AG09319 (cell line): Measurements from ENCODE around the gene HSD17B11.
"Not testable (repeated sequence)": the region's sequence is repeated elsewhere in the genome, so short reads cannot be mapped to it uniquely, and the experiment has no call there.

Source experiments
- DNase-seq: peaks from one replicate; pipeline ENCODE4 v3.0.0-alpha.2; 2010; ENCODE audit warnings: low read depth; ENCODE audit errors: extremely low read depth
- TF ChIP-seq, protein P1 (sequence below): IDR thresholded peaks from 2 replicates; pipeline ENCODE4 v1.5.1; 2011; ENCODE audit warnings: low read depth, mild to moderate bottlenecking, inconsistent platforms, low read length, moderate library complexity

Gene HSD17B11

DNA sequence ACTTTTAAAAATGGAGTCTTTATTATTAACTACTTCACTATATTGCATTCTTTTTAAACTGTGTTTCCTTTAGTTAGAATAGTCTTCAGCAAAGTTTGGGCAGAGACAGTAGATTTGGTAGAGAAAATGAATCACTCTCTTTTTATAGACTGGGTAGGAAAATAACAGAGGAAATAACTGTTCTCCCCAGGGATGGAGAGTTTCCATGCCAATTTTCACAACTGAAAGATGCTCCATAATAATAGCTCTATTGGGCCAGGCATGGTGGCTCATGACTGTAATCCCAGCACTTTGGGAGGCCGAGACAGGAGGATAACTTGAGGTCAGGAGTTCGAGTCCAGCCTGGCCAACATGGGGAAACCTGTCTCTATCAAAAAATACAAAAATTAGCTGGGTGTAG is 81.4 kb downstream of the HSD17B11 start:
- DNase-seq: no peak
- TF ChIP-seq, protein P1, sequence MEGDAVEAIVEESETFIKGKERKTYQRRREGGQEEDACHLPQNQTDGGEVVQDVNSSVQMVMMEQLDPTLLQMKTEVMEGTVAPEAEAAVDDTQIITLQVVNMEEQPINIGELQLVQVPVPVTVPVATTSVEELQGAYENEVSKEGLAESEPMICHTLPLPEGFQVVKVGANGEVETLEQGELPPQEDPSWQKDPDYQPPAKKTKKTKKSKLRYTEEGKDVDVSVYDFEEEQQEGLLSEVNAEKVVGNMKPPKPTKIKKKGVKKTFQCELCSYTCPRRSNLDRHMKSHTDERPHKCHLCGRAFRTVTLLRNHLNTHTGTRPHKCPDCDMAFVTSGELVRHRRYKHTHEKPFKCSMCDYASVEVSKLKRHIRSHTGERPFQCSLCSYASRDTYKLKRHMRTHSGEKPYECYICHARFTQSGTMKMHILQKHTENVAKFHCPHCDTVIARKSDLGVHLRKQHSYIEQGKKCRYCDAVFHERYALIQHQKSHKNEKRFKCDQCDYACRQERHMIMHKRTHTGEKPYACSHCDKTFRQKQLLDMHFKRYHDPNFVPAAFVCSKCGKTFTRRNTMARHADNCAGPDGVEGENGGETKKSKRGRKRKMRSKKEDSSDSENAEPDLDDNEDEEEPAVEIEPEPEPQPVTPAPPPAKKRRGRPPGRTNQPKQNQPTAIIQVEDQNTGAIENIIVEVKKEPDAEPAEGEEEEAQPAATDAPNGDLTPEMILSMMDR: no peak

DNA sequence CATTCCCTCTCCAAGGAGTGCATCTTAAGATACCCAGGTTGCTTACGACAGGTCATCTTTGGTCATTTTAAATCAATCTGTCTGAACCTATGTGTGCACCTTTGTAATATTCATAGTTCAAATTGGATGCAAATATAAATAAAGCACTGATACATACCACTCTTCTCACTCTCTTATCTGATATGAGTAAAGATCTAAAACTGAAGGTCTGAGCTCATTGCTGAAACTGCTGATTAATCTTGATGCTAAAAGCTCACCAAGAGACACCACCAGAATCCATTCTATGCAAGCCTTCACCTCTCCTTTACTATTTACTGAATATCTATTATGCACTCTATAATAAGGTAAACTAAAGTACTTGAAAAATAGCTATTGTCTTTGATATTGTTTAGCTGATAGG is 84.9 kb downstream of the HSD17B11 start:
- DNase-seq: no peak

DNA sequence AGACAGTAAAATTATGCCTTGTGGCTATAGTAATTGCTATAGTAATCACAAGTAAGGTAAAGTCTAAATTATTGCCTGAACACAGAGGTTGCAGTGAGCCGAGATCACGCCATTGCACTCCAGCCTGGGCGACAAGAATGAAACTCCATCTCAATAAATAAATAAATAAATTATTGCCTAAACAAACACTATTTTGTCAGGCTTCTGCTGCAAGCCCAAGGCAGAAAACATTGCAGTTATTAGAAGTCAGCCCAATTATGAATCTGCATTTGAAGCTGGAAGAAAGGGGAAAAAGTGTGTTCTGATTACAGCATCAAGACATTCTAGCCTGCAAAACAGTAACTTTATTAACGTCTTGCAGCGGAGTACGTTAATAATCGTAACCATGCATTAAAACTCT is 85.4 kb downstream of the HSD17B11 start:
- no peak for DNase-seq
- TF ChIP-seq, protein P1: no peak

More for the DNA sequence above, 84.9 kb downstream of the HSD17B11 start:
- TF ChIP-seq, protein P1: no peak

DNA sequence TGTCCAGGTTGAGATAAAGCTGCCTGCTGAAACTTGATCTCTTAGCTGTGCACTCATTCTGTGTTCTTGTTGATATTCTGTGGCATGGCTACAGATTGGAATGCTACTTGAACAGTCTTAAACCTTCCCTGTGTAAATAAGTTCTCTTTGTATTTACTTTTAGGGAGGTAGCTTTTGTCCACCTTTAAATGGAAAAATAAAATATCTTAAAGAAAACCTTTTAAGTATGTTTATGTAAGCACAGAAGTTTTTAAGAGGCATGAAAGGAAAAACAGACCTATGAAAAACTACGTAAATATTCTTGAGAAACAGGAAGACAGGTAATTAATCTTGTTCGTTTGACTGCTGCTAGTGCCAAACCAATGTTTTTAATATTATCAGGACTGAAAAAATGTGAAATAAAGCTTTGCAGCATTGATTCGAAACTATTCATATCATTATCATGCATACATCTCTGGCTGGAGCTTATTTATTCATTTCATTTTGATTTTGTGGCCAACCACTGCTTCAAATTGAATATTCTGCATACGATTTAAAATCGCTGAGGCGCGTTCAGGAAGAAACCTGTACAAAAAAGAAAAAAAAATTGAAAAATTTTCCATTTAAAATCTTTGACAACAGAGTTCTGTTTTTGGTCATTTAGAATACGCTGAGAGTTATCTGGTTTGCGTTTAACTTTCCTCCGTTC is 86.1 kb downstream of the HSD17B11 start:
- TF ChIP-seq, protein P1: no peak
- no peak for DNase-seq

DNA sequence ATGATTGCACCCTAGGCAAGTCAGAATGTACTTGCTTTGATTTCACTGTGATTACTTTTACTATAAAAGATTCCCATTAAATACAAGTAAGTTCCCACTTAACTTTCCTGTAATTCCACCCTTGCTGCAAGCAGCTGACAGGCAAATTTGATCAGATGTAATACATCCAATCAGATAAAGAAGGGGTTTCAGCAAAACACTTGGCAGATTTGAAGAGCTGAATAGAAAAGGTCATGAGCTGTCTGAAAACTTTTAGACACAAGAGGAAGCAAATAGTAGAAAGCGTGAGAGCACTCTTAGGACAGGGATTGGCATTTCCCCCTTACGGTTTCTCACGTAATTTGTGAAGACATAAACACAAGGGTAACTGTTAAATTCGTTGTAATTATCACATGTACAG is 91.1 kb downstream of the HSD17B11 start:
- TF ChIP-seq, protein P1: no peak
- DNase-seq: no peak

DNA sequence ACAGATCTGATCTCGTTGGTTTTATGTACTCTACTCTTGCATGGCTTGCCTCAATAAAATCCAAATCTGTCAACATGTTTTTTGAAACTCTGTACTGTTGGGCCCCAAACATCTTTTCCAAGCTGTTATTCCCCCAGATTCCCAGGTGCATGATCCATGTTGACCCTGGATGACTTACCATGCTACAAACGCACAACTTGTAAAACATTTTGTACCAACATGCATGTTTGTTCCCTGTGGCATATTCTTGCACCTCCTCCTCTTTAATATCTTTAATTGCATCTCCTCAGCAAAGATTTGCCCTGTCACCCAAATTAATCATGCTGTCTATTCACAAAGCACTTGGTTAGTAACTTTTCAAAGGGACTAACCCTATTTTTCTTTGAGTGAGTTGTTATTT is 92.6 kb downstream of the HSD17B11 start:
- DNase-seq: no peak
- TF ChIP-seq, protein P1: no peak

DNA sequence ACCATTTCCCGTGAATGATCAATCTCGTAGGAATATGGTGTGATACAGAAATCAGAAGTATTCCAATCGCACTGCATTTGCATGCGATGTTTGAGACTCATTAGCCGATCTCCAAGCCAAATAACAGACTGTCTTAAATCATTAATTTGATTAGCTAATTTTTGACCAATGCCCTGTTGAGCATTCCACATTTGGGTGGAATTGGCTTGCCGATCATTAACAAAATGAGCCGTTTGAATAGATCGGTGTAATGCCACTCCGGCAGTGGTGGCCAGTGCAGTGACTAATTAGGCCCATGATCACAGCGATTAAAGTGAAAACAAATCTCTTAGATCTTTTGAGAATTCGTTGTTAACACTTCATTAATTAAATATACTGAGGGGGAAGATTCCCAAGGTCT is 96.1 kb downstream of the HSD17B11 start:
- DNase-seq: not testable (repeated sequence)

DNA sequence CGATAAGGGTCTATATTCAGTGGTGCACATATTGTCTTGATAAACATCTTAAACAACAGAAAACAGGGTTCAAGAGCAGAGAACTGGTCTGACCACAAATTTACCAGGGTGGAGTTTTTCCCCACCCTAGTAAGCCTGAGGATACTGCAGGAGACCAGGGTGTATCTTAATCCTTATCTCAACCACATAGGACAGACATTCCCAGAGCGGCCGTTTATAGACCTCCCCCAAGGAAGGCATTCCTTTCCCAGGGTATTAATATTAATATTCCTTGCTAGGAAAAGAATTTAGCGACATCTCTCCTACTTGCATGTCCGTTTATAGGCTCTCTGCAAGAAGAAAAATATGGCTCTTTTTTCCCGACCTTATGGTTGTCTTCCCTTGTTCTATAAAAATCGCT is 97.1 kb downstream of the HSD17B11 start:
- not testable (repeated sequence) for DNase-seq

DNA sequence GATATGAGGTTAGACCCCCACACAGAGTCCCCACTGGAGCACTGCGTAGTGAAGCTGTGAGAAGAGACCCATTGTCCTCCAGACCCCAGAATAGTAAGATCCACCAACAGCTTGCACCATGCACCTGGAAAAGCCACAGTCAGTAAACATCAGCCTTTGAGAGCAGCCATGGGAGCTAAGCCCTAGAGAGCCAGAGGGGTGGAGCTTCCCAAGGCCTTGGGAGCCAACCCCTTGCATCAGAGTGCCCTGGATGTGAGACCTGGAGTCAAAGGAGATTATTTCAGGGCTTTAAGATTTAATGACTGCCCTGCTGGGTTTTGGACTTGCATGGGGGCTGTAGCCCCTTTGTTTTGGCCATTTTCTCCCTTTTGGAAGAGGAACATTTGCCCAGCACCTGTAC is 104.0 kb downstream of the HSD17B11 start:
- TF ChIP-seq, protein P1: no peak
- no peak for DNase-seq
